Measurements from ENCODE around the gene LZTS2.

LZTS2 gene

GRCh38 chr10:101000915-101001658, 1.5 kb downstream of the LZTS2 start:
- Histone ChIP-seq H3K4me1 (ENCODE audit: insufficient read depth, low read length) (peaks cover 36% of the 10 kb centered on the region), H3K79me2 (ENCODE audit: insufficient read depth, low read length) (no peaks in the 10 kb centered on the region; the same call in 1 of the 2 replicates), H3K9ac (ENCODE audit: low read depth, low read length) (no peak overlapping the region), H3K27ac (ENCODE audit: low read length) (no peak overlapping the region), H3K9me3 (ENCODE audit: insufficient read depth, low read length, severe bottlenecking) (no peaks in the 10 kb centered on the region), H3K4me2 (ENCODE audit: insufficient read depth, low read length) (no peak overlapping the region), H3K4me3 (ENCODE audit: low read depth in 1 of 2, low read length in 2 of 2) (no peak overlapping the region), H3K36me3 (ENCODE audit: insufficient read depth, low read length) (peaks cover 10% of the 10 kb centered on the region; the same call in 1 of the 2 replicates), H3K27me3 (ENCODE audit: insufficient read depth, low read length, poor library complexity) (no peaks in the 10 kb centered on the region), H4K20me1 (ENCODE audit: insufficient read depth, low read length) (peaks cover 4% of the 10 kb centered on the region), H2AFZ (ENCODE audit: low read depth, low read length) (no peak overlapping the region)
- DNase-seq (no peak), ATAC-seq (ENCODE audit: insufficient read depth, low read depth) (no peak)
- no peak for TF ChIP-seq EZH2 (IDR thresholded peaks at IDR 0.05; ENCODE audit: borderline replicate concordance, low read depth, low read length, severe bottlenecking)
- TF ChIP-seq CTCF (IDR thresholded peaks at IDR 0.05; ENCODE audit: borderline replicate concordance, extremely low read depth, low read length, poor library complexity, severe bottlenecking) = no peak

GRCh38 chr10:101001659-101002035, 2.0 kb downstream of the LZTS2 start:
- H2AFZ ChIP-seq (ENCODE audit: low read depth, low read length) = no peak overlapping the region
- H3K4me2 ChIP-seq (ENCODE audit: insufficient read depth, low read length) = no peak overlapping the region
- H3K27me3 ChIP-seq (ENCODE audit: insufficient read depth, low read length, poor library complexity) = no peaks in the 10 kb centered on the region
- no peak overlapping the region for H3K9ac ChIP-seq (ENCODE audit: low read depth, low read length)
- DNase-seq = no peak
- no peak for ATAC-seq (ENCODE audit: insufficient read depth, low read depth)
- no peak overlapping the region for H3K27ac ChIP-seq (ENCODE audit: low read length)
- H4K20me1 ChIP-seq (ENCODE audit: insufficient read depth, low read length) = peaks cover 4% of the 10 kb centered on the region
- no peak for TF ChIP-seq CTCF (IDR thresholded peaks at IDR 0.05; ENCODE audit: borderline replicate concordance, extremely low read depth, low read length, poor library complexity, severe bottlenecking)
- no peak for TF ChIP-seq EZH2 (IDR thresholded peaks at IDR 0.05; ENCODE audit: borderline replicate concordance, low read depth, low read length, severe bottlenecking)
- no peaks in the 10 kb centered on the region; the same call in 1 of the 2 replicates for H3K79me2 ChIP-seq (ENCODE audit: insufficient read depth, low read length)
- H3K4me1 ChIP-seq (ENCODE audit: insufficient read depth, low read length) = peaks cover 31% of the 10 kb centered on the region
- H3K36me3 ChIP-seq (ENCODE audit: insufficient read depth, low read length) = peaks cover 13% of the 10 kb centered on the region; the same call in 1 of the 2 replicates
- H3K9me3 ChIP-seq (ENCODE audit: insufficient read depth, low read length, severe bottlenecking) = no peaks in the 10 kb centered on the region
- no peak overlapping the region for H3K4me3 ChIP-seq (ENCODE audit: low read depth in 1 of 2, low read length in 2 of 2)

- H3K9me3 ChIP-seq (ENCODE audit: insufficient read depth, low read length, severe bottlenecking) = no peaks in the 10 kb centered on the region
- H3K27ac ChIP-seq (ENCODE audit: low read length) = no peak overlapping the region
- H3K27me3 ChIP-seq (ENCODE audit: insufficient read depth, low read length, poor library complexity) = no peaks in the 10 kb centered on the region
- H3K36me3 ChIP-seq (ENCODE audit: insufficient read depth, low read length) = peaks cover 13% of the 10 kb centered on the region; the same call in 1 of the 2 replicates
- peaks cover 27% of the 10 kb centered on the region for H3K4me1 ChIP-seq (ENCODE audit: insufficient read depth, low read length)
- no peak for ATAC-seq (ENCODE audit: insufficient read depth, low read depth)
- no peak for TF ChIP-seq EZH2 (IDR thresholded peaks at IDR 0.05; ENCODE audit: borderline replicate concordance, low read depth, low read length, severe bottlenecking)
- TF ChIP-seq CTCF (IDR thresholded peaks at IDR 0.05; ENCODE audit: borderline replicate concordance, extremely low read depth, low read length, poor library complexity, severe bottlenecking) = no peak
- DNase-seq = no peak
- no peak overlapping the region for H3K9ac ChIP-seq (ENCODE audit: low read depth, low read length)
- H3K79me2 ChIP-seq (ENCODE audit: insufficient read depth, low read length) = no peaks in the 10 kb centered on the region
- no peak overlapping the region for H3K4me3 ChIP-seq (ENCODE audit: low read depth in 1 of 2, low read length in 2 of 2)
- H2AFZ ChIP-seq (ENCODE audit: low read depth, low read length) = no peak overlapping the region
- H3K4me2 ChIP-seq (ENCODE audit: insufficient read depth, low read length) = no peak overlapping the region
- H4K20me1 ChIP-seq (ENCODE audit: insufficient read depth, low read length) = peaks cover 4% of the 10 kb centered on the region
These were observed 2.8 kb downstream of the LZTS2 start for GRCh38 chr10:101002456-101002855.
